ENCODE measurements around the gene PTPRD.

Gene PTPRD

GRCh38 chr9:9920425-9921060 is 692.3 kb downstream of the PTPRD start:
- no peaks in the 10 kb centered on the region for H3K4me1 ChIP-seq (ENCODE audit: insufficient read depth, low read length, poor library complexity, severe bottlenecking)
- no peak overlapping the region for H3K4me3 ChIP-seq (ENCODE audit: low read length, poor library complexity, severe bottlenecking)
- H3K36me3 ChIP-seq (ENCODE audit: insufficient read depth, low read length), result no peaks in the 10 kb centered on the region
- no peak overlapping the region for H3K4me2 ChIP-seq (ENCODE audit: low read depth, low read length, poor library complexity, severe bottlenecking)
- no peaks in the 10 kb centered on the region for H3K9me2 ChIP-seq (replicated peaks; ENCODE audit: low read depth, low read length)
- peak overlapping the region; percentile 37; the same call in 1 of the 2 replicates for H2AFZ ChIP-seq (ENCODE audit: low read length)
- no peaks in the 10 kb centered on the region for H3F3A ChIP-seq (ENCODE audit: low read depth)
- no peaks in the 10 kb centered on the region for H3K27me3 ChIP-seq (ENCODE audit: insufficient read depth, low read length, poor library complexity, severe bottlenecking)
- no peak overlapping the region for H3K9ac ChIP-seq (ENCODE audit: low read depth, low read length, poor library complexity, severe bottlenecking)
- H4K20me1 ChIP-seq (ENCODE audit: insufficient read depth, low read length, poor library complexity, severe bottlenecking), result no peaks in the 10 kb centered on the region
- TF ChIP-seq CTCF (conservative IDR thresholded peaks at IDR 0.05; ENCODE audit: low read length) (peak; percentile 56), EZH2phosphoT487 (IDR thresholded peaks at IDR 0.05; ENCODE audit: borderline replicate concordance) (no peak)
- H3K79me2 ChIP-seq (ENCODE audit: insufficient read depth, low read length), result no peaks in the 10 kb centered on the region
- H3K9me3 ChIP-seq (ENCODE audit: insufficient read depth, low read depth, low read length), result no peaks in the 10 kb centered on the region

GRCh38 chr9:9919174-9919775 is 693.5 kb downstream of the PTPRD start:
- Histone ChIP-seq H3K4me3 (ENCODE audit: low read length, poor library complexity, severe bottlenecking) (no peak overlapping the region), H2AFZ (ENCODE audit: low read length) (no peak overlapping the region; the same call in 1 of the 2 replicates), H3K4me1 (ENCODE audit: insufficient read depth, low read length, poor library complexity, severe bottlenecking) (no peaks in the 10 kb centered on the region), H3K9me2 (replicated peaks; ENCODE audit: low read depth, low read length) (no peaks in the 10 kb centered on the region), H3K9me3 (ENCODE audit: insufficient read depth, low read depth, low read length) (no peaks in the 10 kb centered on the region), H3K36me3 (ENCODE audit: insufficient read depth, low read length) (no peaks in the 10 kb centered on the region), H3K27me3 (ENCODE audit: insufficient read depth, low read length, poor library complexity, severe bottlenecking) (no peaks in the 10 kb centered on the region), H4K20me1 (ENCODE audit: insufficient read depth, low read length, poor library complexity, severe bottlenecking) (no peaks in the 10 kb centered on the region), H3K4me2 (ENCODE audit: low read depth, low read length, poor library complexity, severe bottlenecking) (no peak overlapping the region), H3K9ac (ENCODE audit: low read depth, low read length, poor library complexity, severe bottlenecking) (no peak overlapping the region), H3F3A (ENCODE audit: low read depth) (no peaks in the 10 kb centered on the region), H3K79me2 (ENCODE audit: insufficient read depth, low read length) (no peaks in the 10 kb centered on the region)
- TF ChIP-seq CTCF (conservative IDR thresholded peaks at IDR 0.05; ENCODE audit: low read length), result no peak
- no peak for TF ChIP-seq EZH2phosphoT487 (IDR thresholded peaks at IDR 0.05; ENCODE audit: borderline replicate concordance)

- Histone ChIP-seq H3K27me3 (ENCODE audit: insufficient read depth, low read length, poor library complexity, severe bottlenecking) (no peaks in the 10 kb centered on the region), H3K9ac (ENCODE audit: low read depth, low read length, poor library complexity, severe bottlenecking) (no peak overlapping the region), H2AFZ (ENCODE audit: low read length) (no peak overlapping the region), H3K9me2 (replicated peaks; ENCODE audit: low read depth, low read length) (no peaks in the 10 kb centered on the region), H4K20me1 (ENCODE audit: insufficient read depth, low read length, poor library complexity, severe bottlenecking) (no peaks in the 10 kb centered on the region), H3K4me3 (ENCODE audit: low read length, poor library complexity, severe bottlenecking) (no peak overlapping the region), H3K36me3 (ENCODE audit: insufficient read depth, low read length) (no peaks in the 10 kb centered on the region), H3F3A (ENCODE audit: low read depth) (no peaks in the 10 kb centered on the region), H3K4me1 (ENCODE audit: insufficient read depth, low read length, poor library complexity, severe bottlenecking) (no peaks in the 10 kb centered on the region), H3K4me2 (ENCODE audit: low read depth, low read length, poor library complexity, severe bottlenecking) (no peak overlapping the region), H3K79me2 (ENCODE audit: insufficient read depth, low read length) (no peaks in the 10 kb centered on the region), H3K9me3 (ENCODE audit: insufficient read depth, low read depth, low read length) (no peaks in the 10 kb centered on the region)
- no peak for TF ChIP-seq CTCF (conservative IDR thresholded peaks at IDR 0.05; ENCODE audit: low read length)
- TF ChIP-seq EZH2phosphoT487 (IDR thresholded peaks at IDR 0.05; ENCODE audit: borderline replicate concordance), result no peak
Observed at GRCh38 chr9:9917400-9917799, 695.4 kb downstream of the PTPRD start.

All from Loucy (cell line).